ENCODE measurements around the gene OSBP2.

The OSBP2 gene

GRCh38 chr22:30881361-30882183 lies 186.9 kb downstream of the OSBP2 start:
- TF ChIP-seq EZH2 (IDR thresholded peaks at IDR 0.05; ENCODE audit: borderline replicate concordance, low read length) (no peak), CTCF (IDR thresholded peaks at IDR 0.05; ENCODE audit: low read length) (no peak)
- Histone ChIP-seq H3F3A (ENCODE audit: insufficient read depth, low read length) (no peaks in the 10 kb centered on the region), H3K9me3 (ENCODE audit: low read length) (no peaks in the 10 kb centered on the region), H3K4me3 (ENCODE audit: low read depth, low read length, poor library complexity, severe bottlenecking) (no peak overlapping the region), H3K9me2 (ENCODE audit: low read depth, low read length) (no peaks in the 10 kb centered on the region), H3K27me3 (ENCODE audit: insufficient read depth, low read length) (peaks cover 4% of the 10 kb centered on the region; the same call in 1 of the 2 replicates), H3K36me3 (ENCODE audit: insufficient read depth, low read length) (no peaks in the 10 kb centered on the region), H2AFZ (ENCODE audit: low read length) (no peak overlapping the region), H4K20me1 (ENCODE audit: insufficient read depth, low read length) (no peaks in the 10 kb centered on the region), H3K27ac (ENCODE audit: low read depth, low read length, poor library complexity, severe bottlenecking) (no peak overlapping the region), H3K4me2 (ENCODE audit: low read length) (no peak overlapping the region), H3K4me1 (ENCODE audit: insufficient read depth, low read length, severe bottlenecking) (no peaks in the 10 kb centered on the region), H3K9ac (ENCODE audit: low read length) (no peak overlapping the region), H3K79me2 (ENCODE audit: insufficient read depth, low read length) (no peaks in the 10 kb centered on the region)

- no peaks in the 10 kb centered on the region for H3F3A ChIP-seq (ENCODE audit: insufficient read depth, low read length)
- no peaks in the 10 kb centered on the region for H3K9me2 ChIP-seq (ENCODE audit: low read depth, low read length)
- H4K20me1 ChIP-seq (ENCODE audit: insufficient read depth, low read length) = no peaks in the 10 kb centered on the region
- H3K4me1 ChIP-seq (ENCODE audit: insufficient read depth, low read length, severe bottlenecking) = no peaks in the 10 kb centered on the region
- no peak for TF ChIP-seq CTCF (IDR thresholded peaks at IDR 0.05; ENCODE audit: low read length)
- no peak for TF ChIP-seq EZH2 (IDR thresholded peaks at IDR 0.05; ENCODE audit: borderline replicate concordance, low read length)
- H3K4me3 ChIP-seq (ENCODE audit: low read depth, low read length, poor library complexity, severe bottlenecking) = no peak overlapping the region
- H3K27ac ChIP-seq (ENCODE audit: low read depth, low read length, poor library complexity, severe bottlenecking) = no peak overlapping the region
- H2AFZ ChIP-seq (ENCODE audit: low read length) = no peak overlapping the region
- no peak overlapping the region for H3K9ac ChIP-seq (ENCODE audit: low read length)
- H3K27me3 ChIP-seq (ENCODE audit: insufficient read depth, low read length) = peaks cover 3% of the 10 kb centered on the region; the same call in 1 of the 2 replicates
- no peaks in the 10 kb centered on the region for H3K36me3 ChIP-seq (ENCODE audit: insufficient read depth, low read length)
- H3K79me2 ChIP-seq (ENCODE audit: insufficient read depth, low read length) = no peaks in the 10 kb centered on the region
- H3K9me3 ChIP-seq (ENCODE audit: low read length) = no peaks in the 10 kb centered on the region
- no peak overlapping the region for H3K4me2 ChIP-seq (ENCODE audit: low read length)
These were observed 187.6 kb downstream of the OSBP2 start for GRCh38 chr22:30882184-30882717.

- Histone ChIP-seq H3K4me1 (ENCODE audit: insufficient read depth, low read length, severe bottlenecking) (no peaks in the 10 kb centered on the region), H3K36me3 (ENCODE audit: insufficient read depth, low read length) (no peaks in the 10 kb centered on the region), H3K9me3 (ENCODE audit: low read length) (no peaks in the 10 kb centered on the region), H3K27me3 (ENCODE audit: insufficient read depth, low read length) (0 out of 2 replicates have a peak, but pooled peaks cover 3% of the 10 kb centered on the region), H4K20me1 (ENCODE audit: insufficient read depth, low read length) (no peaks in the 10 kb centered on the region), H3K4me3 (ENCODE audit: low read depth, low read length, poor library complexity, severe bottlenecking) (no peak overlapping the region), H3K9ac (ENCODE audit: low read length) (no peak overlapping the region), H3K9me2 (ENCODE audit: low read depth, low read length) (no peaks in the 10 kb centered on the region), H3K27ac (ENCODE audit: low read depth, low read length, poor library complexity, severe bottlenecking) (no peak overlapping the region), H3K4me2 (ENCODE audit: low read length) (no peak overlapping the region), H3F3A (ENCODE audit: insufficient read depth, low read length) (no peaks in the 10 kb centered on the region), H2AFZ (ENCODE audit: low read length) (no peak overlapping the region), H3K79me2 (ENCODE audit: insufficient read depth, low read length) (no peaks in the 10 kb centered on the region)
- no peak for TF ChIP-seq EZH2 (IDR thresholded peaks at IDR 0.05; ENCODE audit: borderline replicate concordance, low read length)
- no peak for TF ChIP-seq CTCF (IDR thresholded peaks at IDR 0.05; ENCODE audit: low read length)
These were observed 188.4 kb downstream of the OSBP2 start for GRCh38 chr22:30882974-30883533.

All from OCI-LY1 (cell line).